ACC112 (cell line): ENCODE measurements around the gene FNDC3A.

Experiments
- H2AFZ ChIP-seq: fragments of 200-600 bp; sonication (generic); one replicate; pipeline ENCODE4 v1.6.0; 2017; ENCODE audit warnings: antibody characterized with exemption, low read length; ENCODE audit not compliant: unreplicated experiment
- H3K27ac ChIP-seq: fragments of 200-600 bp; sonication (generic); 2 replicates; pipeline ENCODE4 v1.5.1; 2014; ENCODE audit warnings: low read depth, mild to moderate bottlenecking, antibody characterized with exemption, low read length, moderate library complexity
- H3K27me3 ChIP-seq: fragments of 200-600 bp; sonication (generic); 2 replicates; pipeline ENCODE4 v1.6.1; 2014; ENCODE audit warnings: mild to moderate bottlenecking, antibody characterized with exemption, low read length, moderate library complexity, mixed read lengths; ENCODE audit not compliant: insufficient read depth
- H3K36me3 ChIP-seq: fragments of 200-600 bp; sonication (generic); 2 replicates; pipeline ENCODE4 v1.6.1; 2016; ENCODE audit warnings: mild to moderate bottlenecking, antibody characterized with exemption, low read length, moderate library complexity, mixed read lengths; ENCODE audit not compliant: insufficient read depth
- H3K4me1 ChIP-seq: fragments of 200-600 bp; sonication (generic); one replicate; pipeline ENCODE4 v1.6.1; 2016; ENCODE audit warnings: low read length, mixed read lengths; ENCODE audit not compliant: insufficient read depth, unreplicated experiment, control insufficient read depth
- H3K4me3 ChIP-seq: fragments of 200-600 bp; sonication (generic); 2 replicates; pipeline ENCODE4 v1.5.1; 2014; ENCODE audit warnings: mild to moderate bottlenecking, low read depth, low read length
- H3K79me2 ChIP-seq: fragments of 200-600 bp; sonication (generic); one replicate; pipeline ENCODE4 v1.6.0; 2016; ENCODE audit warnings: low read length; ENCODE audit not compliant: control insufficient read depth, unreplicated experiment, insufficient read depth

The FNDC3A gene

DNA sequence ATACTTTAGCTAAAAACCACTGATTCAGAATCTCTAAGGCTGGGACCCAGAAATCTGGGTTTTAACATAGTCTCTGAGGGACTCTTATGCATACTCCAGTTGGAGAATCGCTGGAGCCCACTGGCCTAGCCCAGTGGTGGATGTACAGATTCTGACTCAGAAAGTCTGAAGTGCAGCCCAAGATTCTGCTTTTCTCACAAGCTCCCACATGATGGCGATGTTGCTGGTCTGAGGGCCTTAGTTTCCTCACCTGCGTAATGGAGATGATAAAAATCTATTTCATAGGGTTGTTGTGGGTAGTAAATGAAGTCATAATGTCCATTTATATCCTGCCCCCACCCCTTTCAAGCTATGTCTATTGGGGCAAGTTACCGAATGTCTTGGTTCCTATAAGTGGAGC, 264.3 kb downstream of the FNDC3A start:
- Histone ChIP-seq H2AFZ (no peak overlapping the region), H3K4me3 (no peak overlapping the region), H3K36me3 (no peaks in the 10 kb centered on the region), H3K79me2 (no peaks in the 10 kb centered on the region), H3K4me1 (no peaks in the 10 kb centered on the region), H3K27ac (no peak overlapping the region), H3K27me3 (no peaks in the 10 kb centered on the region)

DNA sequence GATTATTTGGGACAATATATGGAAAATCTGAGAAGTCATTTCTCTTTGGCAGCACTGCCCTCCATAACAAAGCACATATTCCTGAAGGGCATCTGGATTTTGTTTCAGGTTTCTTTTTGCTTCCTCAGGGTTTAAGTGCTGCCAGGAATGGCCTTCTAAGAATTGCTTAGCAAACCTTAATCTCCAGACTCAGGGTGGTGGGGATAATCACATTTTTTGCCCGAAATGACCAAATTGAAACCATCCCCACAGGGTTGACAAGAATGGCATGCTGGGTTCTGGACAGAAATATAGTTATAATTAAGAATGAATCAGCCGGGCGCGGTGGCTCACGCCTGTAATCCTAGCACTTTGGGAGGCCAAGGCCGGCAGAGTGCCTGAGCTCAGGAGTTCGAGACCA, 265.6 kb downstream of the FNDC3A start:
- no peak overlapping the region for H3K27ac ChIP-seq
- H3K27me3 ChIP-seq: no peaks in the 10 kb centered on the region
- no peaks in the 10 kb centered on the region for H3K4me1 ChIP-seq
- no peaks in the 10 kb centered on the region for H3K36me3 ChIP-seq
- no peaks in the 10 kb centered on the region for H3K79me2 ChIP-seq
- H2AFZ ChIP-seq: no peak overlapping the region
- H3K4me3 ChIP-seq: no peak overlapping the region

DNA sequence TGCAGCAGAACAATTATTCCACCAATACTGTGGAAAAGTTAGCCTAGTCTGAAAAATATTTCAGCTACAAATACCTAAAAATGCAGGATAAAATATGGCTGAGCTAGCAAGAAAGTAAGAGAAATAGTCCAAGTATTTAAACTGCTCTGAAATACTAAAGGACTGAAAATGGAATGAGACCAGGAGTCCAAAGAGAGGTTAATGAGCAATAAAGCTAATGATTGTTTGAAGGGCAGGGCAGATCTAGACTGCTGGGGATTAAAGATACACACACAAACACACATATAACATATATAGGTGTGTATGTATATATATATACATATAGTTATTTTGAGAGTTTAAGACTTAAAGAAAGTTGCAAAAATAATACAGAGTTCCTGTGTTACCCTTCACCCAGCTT, 269.4 kb downstream of the FNDC3A start:
- H3K79me2 ChIP-seq: peaks cover 6% of the 10 kb centered on the region
- peaks cover 5% of the 10 kb centered on the region for H3K4me1 ChIP-seq
- H3K36me3 ChIP-seq: no peaks in the 10 kb centered on the region
- no peak overlapping the region for H3K27ac ChIP-seq
- H3K27me3 ChIP-seq: no peaks in the 10 kb centered on the region
- no peak overlapping the region for H3K4me3 ChIP-seq
- no peak overlapping the region for H2AFZ ChIP-seq

DNA sequence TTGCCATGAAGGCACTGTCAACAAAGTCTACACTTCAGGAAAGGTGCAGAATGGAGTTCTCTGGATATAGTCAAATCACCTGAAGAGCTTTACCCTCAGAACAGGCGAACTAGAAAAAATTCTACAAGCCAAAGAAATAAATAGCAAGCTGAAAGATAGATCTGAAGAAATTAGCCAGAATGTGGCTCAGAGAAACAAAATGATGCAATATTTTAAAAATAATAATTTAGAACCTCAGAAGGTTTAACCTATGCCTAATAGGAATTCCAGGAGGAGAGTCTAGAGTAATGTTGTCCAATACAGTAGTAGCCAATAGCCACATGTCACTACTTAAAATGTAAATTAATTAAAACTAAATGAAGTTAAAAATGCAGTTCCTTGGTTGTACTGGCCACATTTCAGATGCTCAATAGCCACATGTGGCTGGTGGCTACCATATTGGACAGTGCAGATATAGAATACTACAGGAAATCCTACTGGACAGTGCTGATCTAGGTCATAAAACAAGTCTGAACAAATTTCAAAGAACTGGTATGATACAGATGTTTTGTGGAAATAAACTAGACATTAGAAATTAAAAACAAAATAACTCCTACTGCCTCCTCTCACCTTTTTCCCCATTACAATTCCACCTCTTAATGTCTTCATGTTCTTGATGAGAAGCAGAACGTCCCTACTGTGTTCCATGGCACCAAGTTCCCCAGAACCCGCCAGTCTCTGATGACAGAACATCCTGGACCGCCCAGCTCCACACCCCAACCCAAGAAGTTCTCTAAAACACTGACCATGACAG, 271.3 kb downstream of the FNDC3A start:
- H3K4me1 ChIP-seq: peaks cover 5% of the 10 kb centered on the region
- peak overlapping the region; percentile 84 for H2AFZ ChIP-seq
- H3K36me3 ChIP-seq: no peaks in the 10 kb centered on the region
- peak overlapping the region; percentile 87 for H3K4me3 ChIP-seq
- no peaks in the 10 kb centered on the region for H3K27me3 ChIP-seq
- H3K27ac ChIP-seq: peak overlapping the region; percentile 62
- H3K79me2 ChIP-seq: peaks cover 10% of the 10 kb centered on the region

DNA sequence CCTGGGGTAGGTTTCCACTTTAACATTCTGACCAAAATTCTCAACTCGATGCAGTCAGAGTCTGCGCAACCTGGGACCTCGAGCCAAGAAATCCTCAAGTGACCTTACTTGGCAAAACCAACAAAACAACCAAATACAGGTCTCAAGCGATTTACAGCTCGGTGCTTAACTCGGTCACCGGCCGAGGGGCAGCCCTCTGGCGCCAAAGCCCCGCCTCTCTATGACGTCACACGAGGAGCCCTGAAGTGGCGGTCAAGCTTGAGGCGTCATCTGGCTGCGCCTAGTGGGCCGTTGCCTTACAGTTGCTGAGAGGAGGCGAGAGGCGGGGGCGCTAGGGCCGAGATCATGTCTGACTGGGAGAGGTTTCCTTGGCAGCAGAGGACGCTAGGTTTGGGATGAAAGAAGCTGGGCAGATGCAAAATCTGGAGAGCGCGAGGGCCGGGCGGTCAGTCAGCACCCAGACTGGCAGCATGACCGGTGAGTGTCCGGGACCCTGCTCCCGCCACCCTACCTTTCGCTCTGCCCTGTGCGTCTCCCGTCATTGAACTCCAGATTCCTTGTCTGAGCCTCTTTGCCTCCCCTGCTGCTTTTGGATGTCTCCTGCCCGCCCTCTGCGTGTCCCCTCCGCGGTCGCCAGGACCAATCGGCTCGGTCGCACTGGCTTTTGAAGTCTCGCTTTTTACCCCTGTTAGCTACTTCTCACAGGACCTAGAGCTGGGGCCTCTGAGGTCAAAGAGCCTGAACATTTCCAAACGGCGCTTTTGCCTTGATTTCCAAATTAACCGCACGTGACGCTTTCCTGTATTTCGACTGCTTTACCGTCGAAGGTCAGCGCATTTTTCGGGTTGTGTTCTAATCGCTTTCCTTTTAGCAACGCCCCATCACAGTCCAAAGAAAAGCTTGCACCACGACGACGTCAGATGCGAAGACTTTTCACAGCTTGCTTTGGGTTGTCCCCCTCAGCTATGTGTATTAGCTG, 272.2 kb downstream of the FNDC3A start, which contains the start of gene CDADC1:
Gene CDADC1, plus strand, starts transcription at position 283 of the 979 bp plus-strand sequence. Its CDS starts 113 bp downstream, at position 396.
- peak within 1 kb of the TSS; percentile 84 for H2AFZ ChIP-seq
- peak within 1 kb of the TSS; percentile 87 for H3K4me3 ChIP-seq
- peaks cover 11% of the 10 kb centered on the region for H3K79me2 ChIP-seq
- peak within 1 kb of the TSS; percentile 62 for H3K27ac ChIP-seq
- no peaks in the 10 kb centered on the region for H3K36me3 ChIP-seq
- H3K4me1 ChIP-seq: peaks cover 5% of the 10 kb centered on the region
- H3K27me3 ChIP-seq: no peaks in the 10 kb centered on the region

DNA sequence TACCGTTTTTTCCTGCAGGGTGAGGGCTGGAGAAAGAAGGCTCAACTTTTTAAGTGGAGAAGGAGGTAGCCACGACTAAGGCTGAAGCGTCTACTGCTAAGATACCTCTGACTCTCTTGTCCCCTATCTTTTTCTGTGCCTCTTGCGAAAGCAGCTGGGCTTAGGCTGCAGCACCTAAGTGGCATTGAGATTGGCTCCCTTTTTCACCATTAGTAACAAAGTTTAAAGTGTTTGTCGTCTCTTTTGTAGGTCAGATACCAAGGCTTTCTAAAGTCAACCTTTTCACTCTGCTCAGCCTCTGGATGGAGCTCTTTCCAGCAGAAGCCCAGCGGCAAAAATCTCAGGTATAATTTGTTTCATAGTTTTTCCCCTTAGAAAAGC, 272.9 kb downstream of the FNDC3A start:
- Histone ChIP-seq H2AFZ (peak overlapping the region; percentile 73), H3K4me1 (peaks cover 5% of the 10 kb centered on the region), H3K4me3 (peak overlapping the region; percentile 87), H3K27me3 (no peaks in the 10 kb centered on the region), H3K36me3 (no peaks in the 10 kb centered on the region), H3K27ac (peak overlapping the region; percentile 62), H3K79me2 (peaks cover 15% of the 10 kb centered on the region)

DNA sequence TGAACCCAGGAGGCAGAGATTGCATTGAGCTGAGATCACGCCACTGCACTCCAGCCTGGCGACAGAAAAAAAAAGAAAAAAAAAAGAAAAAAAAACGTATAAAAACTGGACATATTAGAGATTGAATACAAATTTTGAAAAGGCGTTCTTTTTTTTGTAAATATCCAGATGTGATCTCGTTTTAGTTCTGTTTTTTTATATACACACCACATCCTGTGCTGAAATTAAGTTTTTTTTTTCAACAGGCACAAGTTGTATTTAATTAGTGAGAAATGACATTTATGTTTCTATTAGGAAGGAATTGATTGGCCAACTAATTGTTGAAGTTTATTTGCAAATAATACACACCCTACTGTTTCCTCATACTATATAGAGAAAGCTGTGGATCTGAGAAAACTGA, 275.6 kb downstream of the FNDC3A start:
- H3K79me2 ChIP-seq: peaks cover 15% of the 10 kb centered on the region
- peaks cover 6% of the 10 kb centered on the region; the same call in 1 of the 2 replicates for H3K36me3 ChIP-seq
- H3K4me3 ChIP-seq: no peak overlapping the region
- H3K27me3 ChIP-seq: no peaks in the 10 kb centered on the region
- no peak overlapping the region for H3K27ac ChIP-seq
- no peak overlapping the region for H2AFZ ChIP-seq
- H3K4me1 ChIP-seq: peaks cover 8% of the 10 kb centered on the region

DNA sequence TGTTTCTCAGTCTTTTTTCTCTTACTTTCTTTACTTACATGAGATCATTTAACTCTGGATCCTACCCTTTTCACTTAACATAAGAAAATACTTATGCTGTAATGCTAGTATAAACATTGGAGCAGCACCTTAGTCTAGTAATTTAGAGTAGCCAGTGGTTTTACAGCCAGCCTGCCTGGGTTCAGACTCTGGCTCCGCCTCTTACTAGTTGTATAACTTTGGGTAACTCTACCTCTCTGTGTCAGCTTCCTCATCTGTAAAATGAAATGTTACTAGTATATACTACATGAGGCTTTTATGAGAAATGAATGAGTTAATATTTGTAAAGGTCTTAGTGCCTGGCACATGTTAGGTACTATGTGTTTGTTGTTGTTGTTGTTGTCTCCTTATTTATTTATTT, 277.6 kb downstream of the FNDC3A start:
- H3K27ac ChIP-seq: no peak overlapping the region
- peaks cover 6% of the 10 kb centered on the region; the same call in 1 of the 2 replicates for H3K36me3 ChIP-seq
- H3K4me3 ChIP-seq: no peak overlapping the region
- H3K79me2 ChIP-seq: peaks cover 15% of the 10 kb centered on the region
- H3K27me3 ChIP-seq: no peaks in the 10 kb centered on the region
- H2AFZ ChIP-seq: no peak overlapping the region
- peaks cover 22% of the 10 kb centered on the region for H3K4me1 ChIP-seq

DNA sequence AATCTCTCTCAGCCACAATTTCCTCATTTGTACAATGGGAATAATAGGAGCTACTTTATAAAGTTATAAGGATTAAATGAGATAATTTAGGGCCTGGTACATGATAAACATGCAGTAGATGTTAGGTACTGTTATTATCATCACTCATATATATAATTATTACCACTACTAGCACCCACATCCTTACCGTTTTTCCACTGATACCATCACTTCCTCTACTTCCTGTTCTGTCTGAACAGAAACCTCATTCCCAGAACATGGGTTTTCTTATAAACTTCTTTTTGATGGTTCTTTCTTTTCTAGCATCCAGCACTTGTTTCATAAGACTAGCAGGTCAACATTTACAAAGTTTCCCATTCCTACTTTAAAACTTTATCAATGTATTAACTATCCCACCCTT, 278.3 kb downstream of the FNDC3A start:
- no peak overlapping the region for H3K4me3 ChIP-seq

DNA sequence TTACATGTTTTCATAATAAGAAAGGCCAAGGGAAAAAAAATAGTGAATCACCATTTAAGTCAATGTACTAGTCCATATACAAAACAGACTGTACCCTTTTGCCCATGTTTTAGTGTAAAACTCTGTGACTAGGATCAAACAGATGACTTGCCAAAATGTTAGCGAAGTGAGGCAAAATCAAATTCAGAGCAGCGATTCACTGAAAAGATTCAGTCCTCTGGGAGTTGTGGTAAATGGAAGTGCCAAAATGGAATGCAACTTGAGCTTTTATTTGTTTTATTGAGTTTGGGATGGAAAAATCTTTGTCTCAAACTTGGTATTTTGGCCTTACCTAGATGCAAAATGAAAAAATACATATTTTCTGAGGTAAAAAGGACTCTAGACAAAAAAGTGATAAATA, 281.1 kb downstream of the FNDC3A start:
- Histone ChIP-seq H3K4me3 (peak overlapping the region; percentile 1; the same call in 1 of the 2 replicates), H3K27me3 (no peaks in the 10 kb centered on the region), H3K27ac (peak overlapping the region; percentile 62), H3K4me1 (peaks cover 16% of the 10 kb centered on the region), H3K36me3 (peaks cover 20% of the 10 kb centered on the region), H3K79me2 (peaks cover 7% of the 10 kb centered on the region), H2AFZ (peak overlapping the region; percentile 30)

More for the DNA sequence above, 278.3 kb downstream of the FNDC3A start:
- peaks cover 14% of the 10 kb centered on the region for H3K79me2 ChIP-seq
- H2AFZ ChIP-seq: no peak overlapping the region
- peaks cover 6% of the 10 kb centered on the region; the same call in 1 of the 2 replicates for H3K36me3 ChIP-seq
- H3K4me1 ChIP-seq: peaks cover 19% of the 10 kb centered on the region
- H3K27ac ChIP-seq: no peak overlapping the region
- no peaks in the 10 kb centered on the region for H3K27me3 ChIP-seq
